LNCaP clone FGC (cell line): ENCODE results near the gene MRPS31.

Experiments used
- DNase-seq: peaks from one replicate; pipeline ENCODE4 v3.0.0-alpha.2; 2011; ENCODE audit warnings: low read depth
- H3K4me3 ChIP-seq: 2 replicates; pipeline ENCODE4 v1.5.1; 2011; ENCODE audit warnings: mild to moderate bottlenecking, low read depth, low read length, control low read depth
- CTCF ChIP-seq: IDR thresholded peaks from 2 replicates; pipeline ENCODE4 v1.5.1; 2012; ENCODE audit warnings: mild to moderate bottlenecking; ENCODE audit not compliant: control insufficient read depth, insufficient read depth; ENCODE audit errors: extremely low read depth

The MRPS31 gene

GRCh38 chr13:40799508-40799907 is 28.5 kb upstream of the MRPS31 start:
- DNase-seq = no peak
- H3K4me3 ChIP-seq = no peak overlapping the region
- TF ChIP-seq CTCF = no peak

GRCh38 chr13:40798380-40798779 is 27.4 kb upstream of the MRPS31 start:
- no peak overlapping the region for H3K4me3 ChIP-seq
- no peak for TF ChIP-seq CTCF
- DNase-seq = no peak

DNA sequence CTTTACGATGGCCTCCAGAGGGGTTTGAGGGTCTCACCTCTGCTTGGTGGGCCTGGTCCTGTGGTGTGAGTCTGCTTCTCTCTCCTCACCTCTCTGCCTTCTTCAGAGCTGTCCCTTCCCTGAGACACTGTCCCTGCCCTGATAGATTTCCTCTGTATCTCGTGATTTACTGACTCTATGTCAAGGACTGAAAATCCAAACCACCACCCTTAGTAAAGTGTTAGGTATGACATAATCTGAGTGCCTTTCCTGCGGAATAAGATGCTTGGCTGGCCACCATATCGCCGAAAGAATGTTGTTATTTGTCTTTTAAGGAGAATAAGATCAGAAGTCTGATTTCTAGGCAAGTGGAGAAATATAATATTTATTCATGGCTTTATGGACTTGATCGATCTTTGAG is 25.7 kb upstream of the MRPS31 start:
- no peak for DNase-seq
- no peak for TF ChIP-seq CTCF
- H3K4me3 ChIP-seq = no peak overlapping the region

- TF ChIP-seq CTCF = no peak
- DNase-seq = no peak
Observed at GRCh38 chr13:40794414-40795368, 23.7 kb upstream of the MRPS31 start.

DNA sequence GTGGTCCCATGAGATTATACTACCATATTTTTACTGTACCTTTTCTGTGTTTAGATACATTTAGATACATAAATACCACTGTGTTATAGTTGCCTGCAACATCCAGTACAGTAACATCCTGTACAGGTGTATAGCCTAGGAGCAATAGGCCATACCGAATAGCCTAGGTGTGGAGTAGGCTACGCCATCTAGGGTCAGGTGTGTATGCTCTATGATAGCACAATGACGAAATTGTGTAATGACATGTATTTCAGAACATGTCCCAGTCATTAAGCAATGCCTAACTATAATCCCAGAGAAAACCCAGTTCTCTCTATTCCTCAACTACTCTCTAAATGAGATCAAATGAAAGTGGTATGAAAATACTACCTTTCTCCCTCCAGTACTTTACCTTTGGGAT is 22.3 kb upstream of the MRPS31 start:
- no peak for DNase-seq
- H3K4me3 ChIP-seq = no peak overlapping the region
- no peak for TF ChIP-seq CTCF

More at GRCh38 chr13:40794414-40795368, 23.7 kb upstream of the MRPS31 start:
- H3K4me3 ChIP-seq = no peak overlapping the region

DNA sequence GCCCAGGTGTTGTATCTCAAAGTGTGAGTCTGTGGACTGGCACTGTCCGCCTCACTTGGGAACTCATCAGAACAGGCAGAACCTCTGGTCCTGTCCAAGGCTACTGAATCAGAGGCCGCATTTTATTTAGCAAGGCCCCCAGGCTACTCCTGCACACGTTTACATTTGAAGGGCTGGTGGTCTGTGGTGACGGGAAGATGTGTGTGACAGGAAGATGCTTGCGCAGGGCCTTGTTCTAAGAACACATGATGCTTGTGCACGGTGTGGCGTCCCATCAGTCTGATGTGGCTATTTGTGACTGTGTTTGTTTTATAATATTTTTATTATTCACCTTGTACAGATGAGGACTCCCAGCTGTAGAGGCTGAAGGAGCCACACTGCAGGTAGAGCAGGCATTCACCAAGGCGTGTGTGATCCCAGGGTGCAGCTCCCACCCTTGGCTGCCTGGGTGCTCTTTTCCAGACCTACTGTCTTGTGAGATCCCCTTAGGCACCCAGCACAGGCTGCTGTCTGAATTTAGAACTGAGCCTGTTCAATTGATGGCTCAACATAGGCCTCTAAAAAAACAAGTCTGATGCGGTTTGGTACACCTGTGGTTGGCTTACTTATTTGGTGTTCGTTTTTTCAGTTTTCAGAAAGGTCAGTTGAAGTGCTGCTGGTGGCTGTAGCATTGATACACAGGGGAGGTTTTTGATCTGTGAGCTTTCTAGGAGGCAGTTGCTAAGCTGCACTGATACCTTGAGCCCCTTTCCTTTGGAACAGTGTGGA is 21.5 kb upstream of the MRPS31 start:
- no peak for DNase-seq
- H3K4me3 ChIP-seq = no peak overlapping the region
- no peak for TF ChIP-seq CTCF
